ENCODE data around the gene MYO15B.

The MYO15B gene

GRCh38 chr17:75670868-75671267 lies 83.3 kb downstream of the MYO15B start:
- no peak for DNase-seq

- no peak for DNase-seq
Observed at GRCh38 chr17:75672011-75672410, 84.4 kb downstream of the MYO15B start.

GRCh38 chr17:75673487-75673886 lies 85.9 kb downstream of the MYO15B start:
- DNase-seq = no peak
